NCI-H446 treated with DMSO at 0.1 percent for 48 hours (cell line): ENCODE results near the gene CDK5RAP3.
A peak's percentile ranks its signal among the peaks of the same experiment; 100 is the strongest.

Experiments used
- DNase-seq: peaks from one replicate; lab custom pipeline; 2025; lab: John Stamatoyannopoulos, UW

The CDK5RAP3 gene

GRCh38 chr17:48024149-48025039 is 53.5 kb downstream of the CDK5RAP3 start:
- DNase-seq: peak; percentile 36

GRCh38 chr17:48025040-48025903 is 54.4 kb downstream of the CDK5RAP3 start:
- peak; percentile 89 for DNase-seq

- DNase-seq: no peak
Observed at GRCh38 chr17:48025904-48026501, 55.1 kb downstream of the CDK5RAP3 start.

- peak; percentile 35 for DNase-seq
Observed at GRCh38 chr17:48026502-48027321, 55.8 kb downstream of the CDK5RAP3 start.

- DNase-seq: no peak
Observed at GRCh38 chr17:48027322-48027981, 56.5 kb downstream of the CDK5RAP3 start.

GRCh38 chr17:48028736-48029135 is 57.8 kb downstream of the CDK5RAP3 start:
- DNase-seq: no peak

- DNase-seq: no peak
Observed at GRCh38 chr17:48030531-48030930, 59.6 kb downstream of the CDK5RAP3 start.
